NOMO-1 treated with DMSO at 0.1 percent for 48 hours (cell line): ENCODE measurements around the gene CIZ1.
"Not testable (repeated sequence)": the region's sequence is repeated elsewhere in the genome, so short reads cannot be mapped to it uniquely, and the experiment has no call there.

ENCODE experiments used
- DNase-seq: peaks from one replicate; lab custom pipeline; 2025; ENCODE audit not compliant: unreplicated experiment; lab: John Stamatoyannopoulos, UW

CIZ1 gene

DNA sequence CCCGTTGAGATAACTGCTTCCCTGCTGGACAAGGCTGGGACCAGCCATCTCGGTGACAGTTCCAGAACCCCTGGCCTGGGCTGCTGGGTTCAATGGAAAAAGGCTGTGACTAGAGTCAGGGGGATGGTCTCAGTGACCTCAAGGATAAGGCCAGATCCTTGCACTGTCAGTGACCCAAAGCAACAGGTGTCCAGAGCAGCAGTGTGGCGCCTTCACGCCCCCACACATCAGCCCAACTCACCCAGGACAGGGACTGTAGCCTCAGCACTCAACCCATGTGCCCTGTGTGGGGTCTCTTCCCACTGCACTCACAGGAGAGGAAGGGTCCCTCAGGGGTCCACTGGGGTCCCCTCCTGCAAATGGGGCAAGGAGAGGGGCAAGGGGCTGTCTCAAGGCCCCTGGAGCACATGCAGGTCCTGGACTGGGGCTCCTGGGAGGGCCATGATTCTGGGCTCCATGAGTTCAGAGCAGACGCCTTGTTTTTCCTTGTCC lies 42.8 kb downstream of the CIZ1 start:
- no peak for DNase-seq

DNA sequence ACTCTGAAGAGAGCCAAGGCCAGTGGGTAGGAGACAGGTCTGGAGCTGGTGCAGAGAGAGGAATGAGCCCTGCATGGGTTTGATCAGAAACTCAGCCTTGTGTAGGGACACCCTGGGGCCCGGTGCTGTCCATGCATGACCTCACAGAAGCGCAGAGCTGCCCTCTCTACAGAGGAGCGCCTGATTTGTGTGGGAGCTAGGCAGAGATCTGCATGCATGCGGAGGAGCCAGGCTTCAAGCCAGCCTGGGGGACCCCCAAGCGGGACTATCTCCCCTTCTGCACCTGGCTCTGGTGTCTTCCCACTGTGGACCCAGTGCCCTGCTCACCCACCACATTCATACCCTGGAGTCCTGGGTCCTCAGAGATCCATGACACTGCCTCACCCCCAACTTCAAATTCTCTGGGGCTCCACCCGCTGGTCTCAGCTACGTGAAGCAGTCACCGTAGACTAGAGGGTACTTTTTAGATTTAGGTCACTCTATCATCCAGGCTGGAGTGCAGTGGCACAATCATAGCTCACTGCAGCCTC lies 44.7 kb downstream of the CIZ1 start:
- no peak for DNase-seq

GRCh38 chr9:128145951-128146351 lies 45.4 kb downstream of the CIZ1 start:
- DNase-seq = no peak

- no peak for DNase-seq
These were observed 45.8 kb downstream of the CIZ1 start for GRCh38 chr9:128145536-128145935.

DNA sequence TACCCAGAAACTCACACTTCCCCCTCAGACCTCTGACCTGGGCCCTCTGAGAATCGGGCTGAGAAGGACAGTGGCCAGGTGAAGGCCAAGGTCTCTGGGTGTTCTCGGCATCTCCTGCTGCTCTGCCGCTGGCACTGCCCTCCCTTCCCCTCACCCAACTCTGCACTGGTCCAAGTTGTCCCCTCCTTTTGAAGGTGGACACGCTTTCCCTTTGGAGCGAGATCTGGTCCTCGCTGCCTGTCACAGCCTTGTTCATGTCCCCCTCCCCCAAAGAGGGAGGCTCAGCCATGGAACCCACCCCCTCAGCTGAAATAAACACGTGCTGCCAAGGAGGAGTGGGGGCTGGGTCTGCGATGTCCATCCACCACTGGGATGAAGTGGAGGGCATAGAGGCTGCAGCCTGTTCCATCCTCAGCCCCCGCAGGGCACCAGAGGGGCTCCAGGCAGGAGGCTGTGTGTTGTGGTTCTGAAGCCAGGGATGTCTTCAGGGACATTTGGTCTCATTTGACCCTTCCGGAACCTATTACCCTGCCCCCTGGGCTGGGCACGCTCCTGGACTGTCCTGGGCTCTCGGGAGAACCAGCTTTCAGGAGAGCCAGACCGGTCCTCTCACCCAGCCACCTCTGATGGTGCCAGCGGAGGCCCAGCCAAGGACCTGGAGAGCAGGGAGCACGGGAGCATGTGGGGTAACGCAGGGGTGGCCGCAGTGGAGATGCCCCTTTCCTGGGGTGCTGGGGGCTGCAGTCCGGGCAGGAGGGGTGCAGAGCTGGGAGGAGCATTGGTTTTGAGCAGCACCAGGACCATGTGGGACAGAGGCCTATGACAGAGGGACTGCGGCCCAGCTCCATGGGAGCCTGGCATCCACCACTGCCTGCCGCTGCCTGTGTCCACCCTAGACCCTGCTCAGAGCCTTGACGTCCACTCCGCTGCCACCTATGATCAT lies 46.9 kb downstream of the CIZ1 start:
- no peak for DNase-seq

DNA sequence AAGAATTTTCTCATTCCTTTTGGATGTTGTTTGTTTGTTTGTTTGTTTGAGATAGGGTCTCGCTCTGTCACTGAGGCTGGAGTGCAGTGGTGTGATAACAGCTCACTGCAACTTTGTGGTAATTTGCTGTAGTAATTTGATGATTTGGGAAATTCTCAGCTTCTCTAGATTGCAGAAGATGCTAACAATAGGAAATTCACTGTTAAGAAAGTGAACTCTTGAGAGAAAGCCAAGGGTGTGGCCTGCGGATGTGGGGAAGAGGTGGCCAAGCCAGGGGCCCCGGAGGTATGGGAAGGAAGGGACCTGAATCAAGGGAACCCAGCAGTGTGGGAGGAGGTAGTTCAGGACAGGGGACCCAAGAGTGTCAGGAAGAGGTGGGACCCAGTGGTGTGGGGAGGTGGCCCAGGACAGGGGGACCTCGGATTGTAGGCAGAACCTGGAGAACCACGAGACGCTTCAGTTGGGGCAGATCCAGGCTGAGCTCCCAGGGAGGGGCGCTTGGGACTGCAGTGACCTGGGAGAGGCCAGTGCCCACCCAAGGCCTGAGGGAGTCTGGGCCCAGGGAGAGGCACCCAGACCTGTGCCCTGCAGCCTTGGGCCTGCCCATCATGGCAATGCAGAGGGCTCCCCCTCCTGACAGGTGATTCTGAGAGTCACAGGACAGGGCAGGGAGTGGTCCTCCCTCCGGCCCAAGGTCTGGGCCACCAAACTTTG lies 47.7 kb downstream of the CIZ1 start:
- DNase-seq = no peak

GRCh38 chr9:128142596-128142995 lies 48.8 kb downstream of the CIZ1 start:
- no peak for DNase-seq

DNA sequence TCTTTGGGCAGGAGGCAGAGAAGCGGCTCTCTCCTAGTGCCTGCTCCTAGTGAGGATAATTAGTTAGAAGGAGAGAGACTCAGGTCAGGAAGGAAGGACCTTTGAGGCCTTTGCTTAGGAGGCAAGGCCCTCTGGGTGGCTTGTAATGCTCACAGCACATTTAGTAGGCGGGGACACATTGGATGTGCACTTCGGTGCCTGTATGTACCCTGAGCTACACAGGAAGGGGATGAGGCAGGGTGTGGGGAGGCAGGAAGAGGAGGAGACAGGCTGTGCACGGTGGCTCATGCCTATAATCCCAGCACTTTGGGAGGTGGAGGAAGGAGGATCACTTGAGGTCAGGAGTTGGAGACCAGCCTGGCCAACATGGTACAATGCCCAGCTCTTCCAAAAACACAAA lies 49.3 kb downstream of the CIZ1 start:
- no peak for DNase-seq

DNA sequence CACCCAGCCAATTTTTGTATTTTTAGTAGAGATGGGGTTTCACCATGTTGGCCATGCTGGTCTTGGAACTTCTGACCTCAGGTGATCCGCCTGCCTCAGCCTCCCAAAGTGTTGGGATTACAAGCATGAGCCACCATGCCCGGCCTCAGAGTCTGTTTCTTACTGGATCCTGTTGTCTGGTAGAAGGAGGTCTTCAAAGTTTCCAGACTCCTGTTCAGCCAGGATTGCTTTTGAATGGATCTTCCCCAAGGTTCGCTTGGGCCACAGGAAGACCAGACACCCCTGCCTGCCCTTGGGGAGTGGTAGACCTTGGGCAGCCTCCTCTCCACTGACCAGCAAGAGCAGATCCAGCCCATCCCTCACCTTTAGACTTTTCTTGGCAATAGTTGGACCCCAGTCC lies 49.8 kb downstream of the CIZ1 start:
- DNase-seq = no peak

DNA sequence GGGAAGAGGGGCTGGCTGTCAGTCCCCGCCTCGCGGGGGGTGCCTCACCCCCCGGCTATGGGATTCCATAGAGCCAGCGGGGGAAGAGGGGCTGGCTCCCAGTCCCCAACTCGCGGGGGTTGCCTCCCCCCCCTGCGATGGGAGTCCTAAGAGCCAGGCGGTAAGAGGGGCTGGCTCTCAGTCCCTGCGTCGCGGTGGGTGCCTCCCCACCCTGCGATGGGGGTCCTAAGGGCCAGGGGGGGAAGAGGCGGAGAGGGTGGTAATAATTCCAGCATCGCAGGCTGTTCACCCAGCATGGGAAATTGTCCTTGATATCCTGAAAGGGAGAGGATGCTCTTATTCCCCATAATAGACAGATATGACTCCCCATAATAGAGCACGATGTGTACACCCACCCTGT lies 51.8 kb downstream of the CIZ1 start:
- DNase-seq = no peak

- no peak for DNase-seq
These were observed 53.4 kb downstream of the CIZ1 start for GRCh38 chr9:128138001-128138400.

GRCh38 chr9:128136816-128137793 lies 54.3 kb downstream of the CIZ1 start:
- DNase-seq = peak; percentile 47

DNA sequence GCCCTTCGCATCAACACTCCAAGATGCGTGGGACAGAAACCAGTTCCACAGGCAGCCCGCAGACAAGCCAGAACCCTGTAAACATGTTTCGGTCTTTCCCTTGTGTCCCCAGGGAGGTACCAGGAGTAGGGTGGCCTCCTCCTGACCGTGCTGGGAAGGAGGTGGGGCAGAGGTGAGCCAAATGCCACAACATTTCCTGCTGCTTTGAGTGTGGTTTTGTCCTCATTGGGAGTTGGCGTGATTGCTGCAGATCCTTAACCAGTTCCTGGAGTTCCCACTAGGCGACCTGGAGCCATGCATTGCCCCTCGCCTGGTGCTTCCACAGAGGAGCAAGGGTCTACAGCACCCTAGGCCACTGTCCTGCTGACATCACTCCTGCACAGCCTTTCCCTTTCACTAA lies 55.8 kb downstream of the CIZ1 start:
- not testable (repeated sequence) for DNase-seq

GRCh38 chr9:128132139-128132538 lies 59.2 kb downstream of the CIZ1 start:
- DNase-seq = not testable (repeated sequence)

DNA sequence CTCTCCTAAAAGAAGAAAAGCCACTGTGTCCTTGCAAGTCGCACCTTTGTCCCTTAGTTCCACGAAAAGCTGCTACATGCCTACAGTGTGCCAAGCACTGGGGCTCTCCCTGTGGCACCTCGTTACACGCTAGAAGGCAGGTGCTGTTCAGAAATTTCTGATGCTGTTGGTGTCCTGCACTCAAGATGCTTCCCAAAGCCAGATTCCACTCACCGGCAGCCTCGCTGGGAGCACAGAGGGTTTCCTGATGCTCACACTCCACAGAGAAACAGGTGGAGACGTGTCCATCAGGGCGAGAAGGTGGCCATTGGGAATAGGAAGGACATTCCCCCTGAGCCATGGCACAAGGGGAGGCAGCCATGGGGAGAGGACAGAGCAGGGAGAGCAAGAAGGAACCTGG lies 60.0 kb downstream of the CIZ1 start:
- DNase-seq = not testable (repeated sequence)

DNA sequence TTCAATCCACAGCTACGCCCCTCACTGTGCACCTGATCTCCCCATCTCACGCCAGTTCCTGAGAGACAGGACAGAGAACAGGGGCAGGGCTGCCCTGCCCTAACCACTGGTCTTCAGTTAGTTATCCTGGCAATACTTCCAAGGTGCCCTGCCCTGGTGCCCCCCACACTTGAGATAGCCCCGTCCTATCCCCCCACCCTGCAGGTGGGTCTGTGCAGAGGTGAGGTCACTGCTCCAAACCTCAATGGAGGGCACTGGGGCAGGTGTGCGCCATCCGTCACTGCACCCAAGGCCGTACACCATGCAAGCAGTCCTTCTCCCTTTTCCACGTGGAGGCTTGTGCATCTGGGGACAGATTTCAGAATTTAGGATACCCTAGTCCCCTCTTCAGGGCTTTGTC lies 60.7 kb downstream of the CIZ1 start:
- not testable (repeated sequence) for DNase-seq

- DNase-seq = not testable (repeated sequence)
These were observed 61.3 kb downstream of the CIZ1 start for GRCh38 chr9:128129976-128130590.

- no peak for DNase-seq
These were observed 62.4 kb downstream of the CIZ1 start for GRCh38 chr9:128128836-128129590.
